ENCODE data around the gene QSOX2.

QSOX2 gene

DNA sequence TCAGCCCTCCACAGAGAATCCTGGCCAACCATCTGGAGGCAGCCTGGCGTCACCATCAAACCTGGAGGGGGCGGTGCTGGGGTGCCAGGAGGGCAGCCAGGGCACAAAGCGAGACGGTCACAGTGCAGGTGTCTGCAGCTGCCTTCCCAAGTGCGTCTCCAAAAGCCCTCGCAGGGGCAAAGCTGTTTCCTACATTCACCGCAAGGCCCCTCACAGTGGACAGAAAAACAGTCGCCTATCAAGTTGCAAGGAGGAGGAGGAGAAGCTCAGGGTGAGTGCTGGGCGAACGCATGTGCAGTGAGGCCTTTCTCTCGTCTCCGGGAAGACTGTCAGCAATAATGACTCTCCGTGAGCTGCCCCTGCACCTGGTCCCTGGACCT, 22.7 kb downstream of the QSOX2 start:
- DNase-seq (ENCODE audit: low read depth): no peak

DNA sequence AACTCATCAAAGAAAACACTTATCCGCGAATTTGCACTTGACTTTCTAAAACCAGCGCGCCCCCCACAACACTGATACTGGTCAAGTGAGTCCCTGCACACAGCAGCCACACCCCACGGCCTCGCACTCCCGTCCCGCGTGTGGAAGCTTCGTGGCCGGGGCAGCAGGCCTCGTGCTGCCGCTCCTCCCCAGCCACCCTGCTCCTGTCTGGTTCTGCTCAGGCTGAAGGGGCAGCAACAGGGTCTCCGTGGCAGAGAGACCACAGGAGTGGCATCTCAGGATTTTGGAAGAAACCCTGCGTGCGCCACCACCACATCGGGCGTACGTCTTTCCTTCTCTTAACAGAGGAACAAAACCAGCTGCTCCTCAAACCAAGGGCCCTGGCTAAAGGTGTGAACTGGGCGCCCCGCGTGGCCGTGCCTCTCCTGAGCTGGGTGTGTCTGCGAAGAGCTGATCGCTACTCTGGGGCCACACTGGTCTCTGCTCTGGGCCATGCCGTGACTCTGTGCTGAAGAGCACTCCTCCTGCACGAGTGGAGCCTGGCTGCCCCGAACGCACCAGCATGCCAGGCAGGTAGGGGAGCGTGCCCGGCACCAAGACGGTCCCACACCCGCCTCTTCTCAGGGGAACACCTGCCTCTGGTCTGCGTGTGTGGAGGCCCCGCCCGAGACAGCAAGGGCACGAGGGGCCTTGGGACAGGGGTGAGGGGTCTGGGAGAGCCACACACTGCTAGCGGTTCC, 23.3 kb downstream of the QSOX2 start:
- no peak for DNase-seq (ENCODE audit: low read depth)

DNA sequence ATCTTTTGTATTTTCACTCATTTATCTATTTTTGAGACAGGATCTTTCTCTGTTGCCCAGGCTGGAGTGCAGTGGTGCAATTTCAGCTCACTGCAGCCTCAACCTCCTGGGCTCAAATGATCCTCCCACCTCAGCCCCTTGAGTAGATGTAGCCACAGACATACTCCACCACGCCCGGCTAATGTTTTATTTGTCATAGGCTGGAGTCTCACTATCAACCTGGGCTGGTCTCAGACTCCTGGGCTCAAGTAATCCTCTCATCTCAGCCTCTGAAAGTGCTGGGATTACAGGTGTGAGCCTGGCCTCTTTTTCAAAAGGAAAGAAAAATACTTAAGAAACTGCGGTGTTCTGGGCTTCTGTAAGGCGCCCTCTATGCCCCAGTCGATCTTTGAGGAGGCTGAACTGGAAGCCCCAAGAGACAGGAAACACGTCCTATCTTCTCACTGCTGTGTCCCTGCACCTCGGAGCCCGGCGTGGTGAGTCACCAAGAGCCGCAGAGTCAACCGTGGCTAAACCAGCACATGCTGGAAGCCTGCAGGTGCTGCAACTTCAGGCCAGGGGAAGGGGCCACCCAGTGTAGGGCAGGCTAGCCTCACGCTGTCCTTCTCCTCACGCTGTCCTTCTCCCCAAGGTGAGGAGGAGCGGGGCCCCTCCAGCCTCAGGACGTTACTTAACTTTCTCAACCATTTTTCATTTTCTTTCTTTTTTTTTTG, 25.4 kb downstream of the QSOX2 start:
- DNase-seq (ENCODE audit: low read depth): peak; percentile 60

DNA sequence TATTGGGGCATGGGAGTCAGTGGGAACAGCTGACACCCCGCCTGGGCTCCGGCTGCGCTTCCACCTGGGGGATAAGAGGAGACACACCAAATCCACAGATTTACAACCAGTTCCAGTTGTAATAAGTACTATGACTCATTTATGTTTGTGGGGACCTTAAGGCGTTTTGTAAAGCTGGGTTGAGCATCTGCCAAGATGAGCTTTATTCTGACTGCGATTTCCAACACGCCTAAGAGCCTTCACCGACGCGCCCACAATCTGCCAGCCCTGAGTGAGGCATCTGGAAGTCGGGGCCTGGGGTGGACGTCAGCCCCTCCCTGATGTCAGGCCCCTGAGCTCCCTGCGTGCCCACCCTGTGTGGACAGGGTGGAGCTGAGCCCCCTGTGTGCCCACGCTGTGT, 26.3 kb downstream of the QSOX2 start:
- peak; percentile 40 for DNase-seq (ENCODE audit: low read depth)

DNA sequence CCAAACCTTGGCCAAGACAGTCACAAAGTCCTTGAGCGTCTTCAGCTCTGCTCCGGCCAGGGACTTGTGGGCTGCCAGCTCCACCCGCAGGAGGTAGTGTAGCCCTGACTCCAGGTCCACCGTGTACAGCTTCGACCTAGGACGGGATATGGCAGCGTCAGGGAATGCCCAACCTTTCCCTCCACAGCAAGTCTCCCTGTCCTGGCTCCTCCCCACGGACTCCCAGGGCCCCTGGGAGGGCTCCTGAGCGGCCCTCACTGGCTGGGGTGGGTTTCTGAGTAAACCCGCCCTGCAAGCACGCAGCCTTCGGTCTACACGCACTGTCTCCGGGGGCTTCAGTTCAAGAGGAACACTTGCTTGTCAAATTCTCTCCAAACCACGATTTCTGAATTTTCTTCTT, 26.9 kb downstream of the QSOX2 start:
- no peak for DNase-seq (ENCODE audit: low read depth)

DNA sequence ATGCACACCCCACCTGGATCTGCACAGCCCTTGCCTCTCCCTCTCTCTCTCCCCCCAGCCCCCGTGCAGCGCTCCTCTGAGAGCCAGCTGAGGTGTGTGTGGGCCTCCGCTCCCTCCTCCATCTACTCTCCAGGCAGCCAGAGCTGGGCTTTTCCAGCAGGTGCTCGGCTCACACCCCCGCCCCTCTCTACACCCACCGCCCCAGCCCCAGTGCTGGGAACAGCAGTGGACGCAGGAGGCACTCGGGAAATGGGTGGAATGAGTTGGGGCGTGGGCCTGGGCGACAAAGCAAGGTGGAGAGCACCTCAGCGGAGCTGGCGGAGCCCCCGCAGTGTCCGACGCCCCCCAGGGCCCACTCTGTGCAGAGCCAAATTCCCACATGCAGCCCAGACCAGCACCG, 27.3 kb downstream of the QSOX2 start:
- DNase-seq (ENCODE audit: low read depth): no peak

DNA sequence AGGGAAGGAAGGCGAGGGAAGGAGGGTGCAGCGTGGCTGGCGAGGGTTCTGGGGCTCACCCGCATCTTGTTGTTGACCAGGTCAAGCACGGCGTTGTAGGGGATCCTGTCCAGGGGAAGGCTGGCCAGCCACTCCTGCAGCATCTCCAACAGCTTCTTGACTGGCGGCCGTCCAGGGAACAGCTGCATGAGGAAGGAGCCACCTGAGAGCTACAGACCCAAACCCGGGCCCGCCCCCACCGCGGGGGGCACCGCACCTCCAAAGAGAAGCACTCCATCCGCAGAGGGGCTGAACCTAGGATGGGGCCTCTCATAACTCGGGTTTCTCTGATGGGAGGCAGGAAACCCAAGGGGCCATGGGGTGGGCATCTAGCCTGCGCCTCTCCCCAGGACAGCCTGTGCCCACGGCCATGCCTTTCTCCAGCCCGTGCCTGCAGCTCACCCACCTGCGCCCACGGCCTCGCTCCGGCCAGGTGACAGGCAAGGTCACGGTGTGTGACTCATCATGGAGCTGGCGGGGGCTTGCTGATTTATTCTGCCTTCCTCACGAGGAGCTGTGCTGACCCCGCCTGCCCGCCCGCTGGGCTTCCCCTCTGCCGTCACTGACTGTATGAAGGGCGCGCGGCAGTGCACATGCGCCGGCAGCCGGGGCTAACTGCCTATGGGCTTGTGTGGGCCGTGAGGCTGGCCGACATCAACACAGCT, 28.9 kb downstream of the QSOX2 start:
- no peak for DNase-seq (ENCODE audit: low read depth)

DNA sequence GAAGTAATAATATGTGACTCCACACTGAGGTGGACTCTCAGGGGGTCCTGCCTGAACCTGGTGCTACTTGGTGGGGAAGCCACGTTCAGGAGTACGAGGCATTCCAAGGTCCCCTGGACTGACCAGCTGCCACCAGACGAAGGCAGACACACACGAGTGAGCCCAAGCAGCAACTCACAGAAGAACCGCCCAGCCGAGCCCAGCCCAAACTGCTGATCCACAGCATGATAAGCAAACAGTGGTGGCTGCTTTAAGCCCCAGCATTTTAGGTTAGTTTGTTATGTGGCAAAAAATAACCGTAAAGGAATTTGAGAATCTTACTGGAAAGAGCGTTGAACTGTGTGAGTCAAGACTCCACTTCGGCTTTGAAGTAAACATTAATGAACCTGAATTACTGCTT, 31.9 kb downstream of the QSOX2 start:
- no peak for DNase-seq (ENCODE audit: low read depth)

DNA sequence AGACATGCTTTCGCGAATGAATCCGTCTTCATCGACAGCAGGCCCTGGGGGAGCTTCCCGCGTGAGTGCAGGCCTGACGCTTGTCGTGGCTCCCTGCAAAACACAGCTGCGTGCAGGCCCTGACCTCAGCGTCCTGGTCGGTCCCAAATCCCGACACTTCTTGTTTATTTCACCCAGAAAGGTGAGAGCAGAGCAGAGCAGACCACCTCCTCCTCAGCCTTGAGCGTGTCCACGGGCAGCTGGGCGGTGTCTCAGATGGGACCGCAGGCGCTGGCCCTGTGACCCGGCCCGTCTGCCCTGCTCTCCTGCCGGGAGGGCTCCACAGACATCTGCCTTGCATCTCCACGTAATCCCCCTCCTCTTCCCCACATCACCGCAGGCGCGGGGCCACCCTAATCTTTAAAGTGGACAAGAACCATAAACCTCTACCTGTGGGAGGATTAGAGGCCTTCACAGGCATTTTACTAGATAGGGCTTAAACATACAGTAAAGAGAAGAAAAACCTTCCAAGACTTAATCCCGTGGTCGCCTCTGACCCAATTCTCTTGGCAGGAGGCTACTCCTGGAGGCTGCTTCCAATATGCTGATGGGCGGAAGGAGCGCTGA, 33.2 kb downstream of the QSOX2 start:
- no peak for DNase-seq (ENCODE audit: low read depth)

DNA sequence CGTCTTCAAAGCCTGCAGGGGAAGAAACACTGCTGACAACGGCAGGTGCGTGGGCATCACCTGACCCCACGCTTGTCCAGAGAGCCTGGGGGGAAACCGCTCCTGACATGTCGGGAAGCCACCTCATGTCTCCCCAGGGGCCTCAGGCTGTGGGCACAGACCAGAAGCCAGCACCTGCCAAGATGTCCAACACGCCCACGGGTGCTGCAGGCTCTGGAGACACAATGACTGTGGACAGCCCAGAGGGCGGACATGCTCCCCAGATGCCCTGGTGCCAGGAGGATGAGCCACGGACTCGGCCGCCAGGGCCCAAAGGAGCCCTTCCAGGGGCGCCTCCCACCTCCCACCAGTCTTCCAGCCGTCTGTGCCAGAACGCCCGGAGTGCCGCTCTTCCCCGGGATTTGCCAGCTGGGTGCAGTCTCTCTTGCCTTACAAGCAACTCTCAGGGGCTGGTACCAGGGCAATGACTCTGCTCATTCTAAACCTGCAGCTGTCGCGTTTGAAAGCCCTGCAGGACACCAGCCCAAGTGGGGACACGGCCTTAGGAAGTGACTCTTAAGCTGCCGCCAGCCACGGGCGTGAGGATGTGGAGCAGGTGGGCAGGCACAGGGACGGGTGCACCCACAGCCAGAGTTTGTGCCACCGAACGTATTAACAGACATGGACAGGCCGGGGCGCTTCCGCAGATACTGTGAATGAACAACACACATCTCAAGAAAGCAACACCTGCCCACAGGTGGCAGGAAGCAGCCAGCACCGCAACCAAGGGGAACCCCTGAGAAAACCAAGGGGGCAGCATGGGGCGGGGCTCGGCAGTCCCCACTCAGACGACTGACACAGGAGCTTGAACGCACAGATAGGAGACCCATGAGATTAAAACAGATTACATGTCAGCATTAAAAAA, 33.9 kb downstream of the QSOX2 start:
- DNase-seq (ENCODE audit: low read depth): no peak

DNA sequence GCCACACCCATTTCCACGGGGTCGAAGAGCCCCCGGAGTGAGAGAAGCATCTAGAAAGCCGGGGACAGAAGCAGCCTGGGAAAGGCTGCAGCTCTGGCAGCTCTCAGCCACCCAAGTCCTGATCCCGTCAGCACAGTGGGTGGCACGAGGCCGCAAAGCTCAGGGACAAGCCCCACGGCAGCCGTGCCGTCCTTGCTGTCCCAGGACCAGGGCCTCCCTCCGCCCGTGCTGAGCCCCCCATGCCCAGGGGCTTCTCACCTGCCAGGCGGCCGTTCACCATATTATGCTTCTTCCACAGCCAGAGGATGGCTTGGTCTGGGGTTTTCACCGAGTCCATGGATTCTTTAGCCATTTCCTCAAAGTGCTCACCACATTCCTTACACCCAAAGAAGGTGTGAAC, 34.6 kb downstream of the QSOX2 start:
- DNase-seq (ENCODE audit: low read depth): no peak

DNA sequence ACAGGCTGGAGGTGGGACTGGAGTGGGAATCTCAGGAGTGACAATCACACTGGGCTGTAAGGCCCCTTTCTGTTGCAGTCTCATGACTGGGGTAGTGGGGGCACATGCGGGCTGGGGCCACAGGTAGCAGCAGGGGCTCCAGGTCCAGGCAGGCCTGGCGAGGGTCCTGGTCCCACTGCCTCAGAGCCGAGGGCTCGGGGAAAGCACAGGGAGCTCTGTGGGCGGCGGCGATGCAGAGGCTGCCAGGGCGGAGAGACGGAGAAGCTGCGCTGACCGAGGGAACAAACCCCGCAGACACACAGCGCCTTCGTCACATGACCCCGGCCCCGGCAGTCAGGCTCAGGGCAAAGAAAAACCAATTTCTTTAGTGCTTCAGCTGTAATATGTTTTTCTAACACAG, 35.3 kb downstream of the QSOX2 start:
- DNase-seq (ENCODE audit: low read depth): no peak

DNA sequence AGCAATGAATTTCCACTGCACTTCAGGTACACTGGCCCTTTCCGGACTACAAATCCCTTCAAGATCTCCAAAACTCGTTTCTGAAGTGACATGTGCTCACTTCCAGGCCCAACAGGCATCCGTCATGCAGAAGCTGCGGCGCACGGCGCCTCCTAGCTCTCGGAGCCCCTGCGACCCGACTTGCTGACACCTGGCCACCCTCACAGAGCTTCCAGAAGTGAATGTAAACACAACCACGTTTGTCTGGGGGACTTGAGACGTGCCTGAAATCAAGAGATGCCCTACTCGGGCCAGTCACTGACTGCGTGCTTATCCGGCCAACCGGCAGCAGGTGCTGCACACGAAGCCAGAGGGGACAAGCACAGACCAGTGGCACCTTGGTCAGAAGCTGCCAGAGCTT, 35.8 kb downstream of the QSOX2 start:
- DNase-seq (ENCODE audit: low read depth): no peak

DNA sequence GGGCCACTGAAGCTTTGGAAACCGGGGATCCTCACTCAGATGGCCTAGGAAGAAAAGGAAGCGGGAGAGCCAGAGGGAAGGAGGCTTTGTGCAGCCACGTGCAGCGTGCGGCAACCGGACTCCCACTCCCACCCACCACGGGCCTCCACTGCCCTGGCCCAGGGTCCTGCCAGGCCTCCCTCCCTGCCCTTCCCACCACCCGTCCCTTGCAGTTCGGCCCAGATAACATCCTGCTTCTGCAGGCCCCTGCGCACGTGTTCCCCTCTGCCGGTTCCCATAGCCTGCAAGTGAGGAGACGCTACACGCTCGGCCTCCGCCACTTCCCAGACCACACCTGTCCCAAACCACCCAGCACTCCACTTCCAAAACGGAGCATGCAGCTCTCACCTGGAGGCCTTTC, 36.4 kb downstream of the QSOX2 start:
- no peak for DNase-seq (ENCODE audit: low read depth)

DNA sequence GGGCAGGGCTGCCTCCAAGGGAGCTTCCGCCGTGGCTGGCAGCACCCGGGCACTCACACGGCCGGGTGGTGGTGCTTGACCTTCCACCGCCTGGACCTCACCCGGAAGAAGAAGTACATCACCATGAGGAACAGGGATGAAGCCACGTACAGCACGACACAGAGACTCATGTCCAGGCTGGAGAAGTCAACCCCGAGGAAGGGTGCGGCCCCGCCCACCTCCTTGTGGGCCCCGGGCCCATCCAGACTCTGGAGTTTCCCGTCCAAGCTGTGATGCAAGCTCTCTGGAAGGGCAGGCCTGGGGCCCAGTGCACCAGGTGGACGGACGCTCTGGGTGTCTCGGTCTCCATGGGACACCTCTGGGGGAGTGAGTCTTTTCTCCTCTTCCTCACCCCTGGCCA, 36.9 kb downstream of the QSOX2 start:
- DNase-seq (ENCODE audit: low read depth): no peak

DNA sequence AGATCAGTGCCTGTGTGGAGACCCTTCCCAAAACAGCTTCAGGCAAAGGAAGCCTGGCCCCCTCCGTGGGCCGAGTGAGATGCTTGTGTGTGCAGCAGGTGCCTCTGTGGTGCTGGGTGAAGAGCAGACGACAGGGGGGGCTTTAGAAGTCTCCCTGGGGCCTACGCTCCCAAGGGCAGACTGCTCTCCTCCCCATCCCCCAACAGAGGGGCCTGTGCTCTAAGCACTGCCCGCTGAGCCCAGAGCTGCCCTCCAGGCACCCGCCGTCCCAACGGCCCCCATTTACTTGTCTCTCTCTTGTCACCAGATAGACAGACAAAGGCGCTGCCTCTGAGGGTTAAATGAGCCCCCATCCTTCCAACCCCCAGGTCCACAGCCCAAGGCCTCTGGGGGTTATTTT, 38.0 kb downstream of the QSOX2 start:
- no peak for DNase-seq (ENCODE audit: low read depth)

DNA sequence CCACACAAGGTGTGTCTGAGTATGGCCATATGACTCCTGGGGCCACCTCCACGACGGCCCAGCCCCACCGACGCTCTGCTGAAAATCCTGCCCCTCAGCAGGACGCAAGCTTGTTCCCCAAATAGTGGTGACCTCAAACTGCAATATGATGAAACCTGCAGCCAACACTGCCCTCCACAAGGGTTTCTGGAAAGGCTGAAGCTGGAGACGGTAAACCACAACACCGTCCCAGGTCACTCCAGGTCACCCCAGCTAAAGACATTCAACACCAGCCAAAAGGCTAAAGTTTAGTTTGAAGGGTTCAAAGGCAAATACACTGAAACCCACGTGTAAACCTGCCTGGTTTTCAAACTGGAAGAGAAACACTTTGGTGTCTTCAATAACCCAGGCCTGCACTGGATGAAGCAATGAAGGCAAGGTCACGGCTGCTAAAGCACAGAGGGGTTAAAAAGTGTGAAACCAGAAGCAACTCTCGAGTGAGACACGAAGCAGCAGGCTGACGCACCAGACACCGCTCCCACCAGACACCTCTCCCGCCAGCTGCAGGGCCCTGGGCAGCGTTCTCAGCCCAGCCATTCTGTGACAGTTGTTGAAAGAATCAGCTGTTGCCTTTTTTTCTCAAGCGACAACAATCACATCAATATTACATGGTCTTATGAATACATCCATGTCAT, 38.9 kb downstream of the QSOX2 start:
- no peak for DNase-seq (ENCODE audit: low read depth)

DNA sequence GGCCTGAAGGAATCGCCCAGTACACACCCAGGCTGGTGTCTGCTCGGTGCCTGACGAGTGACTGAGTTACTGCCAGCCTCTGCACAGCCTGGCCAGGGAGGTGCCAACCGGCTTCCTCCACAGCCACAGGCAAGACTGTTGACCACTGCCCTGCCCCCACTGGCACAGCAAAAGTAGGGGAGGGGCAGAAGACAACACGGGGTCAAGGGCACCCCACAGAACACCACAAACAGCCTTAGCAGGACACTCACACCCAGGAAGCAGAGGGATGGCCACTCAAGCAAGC, 40.0 kb downstream of the QSOX2 start:
- DNase-seq (ENCODE audit: low read depth): no peak

DNA sequence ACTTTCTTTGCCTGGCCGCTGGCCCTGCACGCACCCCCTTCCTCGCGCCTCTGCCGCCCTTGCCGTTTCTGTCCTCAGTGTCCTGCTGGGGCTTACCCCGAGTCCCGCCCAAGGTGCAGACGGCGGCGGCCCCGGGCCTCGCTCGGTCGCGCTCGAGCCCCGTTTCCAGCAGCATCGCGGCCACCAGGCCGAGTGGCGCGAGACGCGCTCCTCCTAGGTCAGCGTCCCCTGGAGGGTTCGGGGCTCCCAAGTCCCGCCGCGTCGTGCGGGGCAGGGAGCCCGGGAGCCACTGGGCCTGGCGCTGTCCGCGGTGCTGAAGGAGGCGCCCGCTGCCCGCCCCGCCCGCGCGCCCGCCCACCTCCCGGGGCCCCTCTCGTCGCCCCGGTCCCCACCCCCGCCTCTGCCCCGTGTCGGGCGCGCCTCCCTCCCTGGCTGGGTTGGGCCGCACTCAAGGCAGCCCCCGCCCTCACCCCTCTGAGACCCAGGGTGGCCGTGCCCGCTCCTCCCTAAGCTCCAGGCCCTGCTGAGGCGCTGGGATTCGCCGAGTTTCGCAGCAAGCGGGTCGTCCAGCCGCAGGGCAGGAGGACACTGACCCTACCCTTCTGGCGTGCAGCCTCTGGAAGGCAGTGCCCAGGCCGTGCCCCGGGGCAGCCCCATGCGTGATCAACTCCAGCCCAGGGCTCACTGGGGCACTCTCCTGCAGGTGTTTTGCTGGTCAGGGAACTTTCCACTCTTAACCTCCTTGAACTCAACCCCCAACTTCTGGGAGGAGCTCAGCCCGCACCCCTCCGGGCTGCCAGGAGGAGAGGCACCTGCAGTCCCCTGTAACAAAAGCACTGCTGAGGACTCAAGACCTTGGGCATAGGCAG, 40.5 kb downstream of the QSOX2 start, which contains the start of gene LHX3:
Gene LHX3, minus strand, starts transcription at position 291 of the 869 bp plus-strand sequence. Its CDS starts 116 bp downstream, at position 175.
- DNase-seq (ENCODE audit: low read depth): peak; percentile 37

DNA sequence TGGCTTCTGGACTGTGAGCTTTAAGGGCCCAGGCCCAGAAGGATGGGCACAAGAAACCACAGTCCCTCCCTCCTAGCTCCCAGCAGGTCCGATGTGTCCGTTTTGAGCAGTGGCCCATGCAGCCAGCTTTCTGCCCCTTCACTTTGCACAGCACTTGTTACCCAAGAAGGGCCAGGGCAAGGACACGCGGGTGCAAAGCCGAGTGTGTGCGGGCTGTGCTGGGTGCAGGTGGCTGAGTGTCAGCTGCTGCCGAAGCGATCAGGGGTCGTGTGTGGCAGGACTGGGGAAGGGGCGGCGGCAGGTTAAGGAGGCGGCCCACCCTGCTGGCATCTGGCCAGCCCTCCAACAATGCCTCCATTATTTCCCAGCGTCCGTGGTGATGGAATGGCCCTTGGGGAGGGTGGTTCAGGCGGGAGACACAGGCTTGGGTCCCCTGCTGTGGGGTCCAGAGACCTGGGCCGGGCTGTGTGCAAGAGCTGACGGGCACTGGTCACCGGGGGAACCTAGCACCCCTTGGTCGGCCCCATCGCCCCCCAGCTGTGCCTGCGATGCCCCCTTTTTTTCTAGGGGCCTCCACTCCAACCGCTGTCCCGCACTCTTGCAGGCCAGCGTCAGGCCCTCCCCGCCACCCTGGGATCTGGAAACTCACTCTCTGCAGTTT, 41.3 kb downstream of the QSOX2 start:
- no peak for DNase-seq (ENCODE audit: low read depth)

Measured in EH (cell line).